Endothelial cell of umbilical vein (primary cell): ENCODE measurements around the gene DOCK1.

Experiments used
- CTCF ChIP-seq, 2 donors: IDR thresholded peaks; 1 replicate in 1 of 2; 2 replicates in 1 of 2; pipeline ENCODE4 v1.5.1; 2011; ENCODE audit warnings: low read length in 2 of 2, mild to moderate bottlenecking in 2 of 2, moderate library complexity in 2 of 2, control low read depth in 1 of 2, inconsistent platforms in 1 of 2, low read depth in 1 of 2; ENCODE audit not compliant: insufficient read depth in 1 of 2; ENCODE audit errors: extremely low read depth in 1 of 2
- EZH2 ChIP-seq: IDR thresholded peaks from 2 replicates; pipeline ENCODE4 v1.6.1; 2012; ENCODE audit warnings: borderline replicate concordance, low read depth, mild to moderate bottlenecking, moderate library complexity, low read length, inconsistent platforms; ENCODE audit not compliant: severe bottlenecking
- GATA2 ChIP-seq: IDR thresholded peaks from 2 replicates; pipeline ENCODE4 v1.7.0; 2011; ENCODE audit warnings: low read depth, mild to moderate bottlenecking, moderate library complexity, mixed read lengths, low read length; ENCODE audit not compliant: insufficient read length, insufficient read depth
- MAX ChIP-seq: IDR thresholded peaks from 2 replicates; pipeline ENCODE4 v1.6.1; 2011; ENCODE audit not compliant: insufficient read depth, insufficient read length
- MYC ChIP-seq: IDR thresholded peaks from one replicate; pipeline ENCODE4 v1.6.1; 2011; ENCODE audit warnings: mild to moderate bottlenecking, low read depth, low read length
- POLR2A ChIP-seq: IDR thresholded peaks from 2 replicates; pipeline ENCODE4 v1.6.1; 2012; ENCODE audit warnings: low read depth, mild to moderate bottlenecking, control low read depth, low read length
- POLR2AphosphoS5 ChIP-seq: IDR thresholded peaks from 2 replicates; pipeline ENCODE4 v1.6.1; 2012; ENCODE audit warnings: low read depth, mild to moderate bottlenecking, control low read depth, low read length, moderate library complexity; ENCODE audit not compliant: insufficient read depth

GRCh38 chr10:127015373-127015772 lies 110.1 kb downstream of the DOCK1 start:
- TF ChIP-seq CTCF (IDR thresholded peaks at IDR 0.05; ENCODE audit: extremely low read depth in 1 of 2, insufficient read depth in 1 of 2, low read depth in 1 of 2, low read length in 2 of 2) (no peak), POLR2A (no peak), POLR2AphosphoS5 (no peak), EZH2 (no peak), MYC (no peak), MAX (no peak), GATA2 (no peak)
